Putamen (tissue), 1 donor: Measurements from ENCODE around the gene DOCK4.
A peak's percentile ranks its signal among the peaks of the same experiment; 100 is the strongest.
"Not testable (repeated sequence)": the region's sequence is repeated elsewhere in the genome, so short reads cannot be mapped to it uniquely, and the experiment has no call there.

ENCODE experiments used
- DNase-seq: peaks from one replicate; pipeline ENCODE4 v3.0.0-alpha.2; 2016; ENCODE audit warnings: low spot score

Gene DOCK4

DNA sequence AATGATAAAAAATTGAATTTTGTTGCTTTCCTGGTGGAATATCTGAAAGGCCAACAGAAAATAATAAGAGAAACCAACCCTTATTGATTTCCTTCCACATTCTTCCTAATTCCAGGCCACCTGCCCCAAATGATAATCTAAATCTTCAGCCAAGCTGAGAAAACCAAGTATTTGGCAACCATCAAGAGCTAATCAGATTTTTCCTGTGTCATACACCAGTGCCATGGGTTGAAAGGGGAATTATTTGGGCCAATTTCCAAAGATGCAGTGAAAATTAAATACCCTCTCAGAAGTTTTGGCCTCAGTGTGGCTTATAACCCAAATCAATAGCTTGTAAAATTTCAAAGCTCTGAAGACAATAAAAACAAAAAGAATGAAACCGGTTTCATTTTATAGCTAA, 70.4 kb downstream of the DOCK4 start:
- no peak for DNase-seq

GRCh38 chr7:112134039-112134438, 72.2 kb downstream of the DOCK4 start:
- DNase-seq = no peak

DNA sequence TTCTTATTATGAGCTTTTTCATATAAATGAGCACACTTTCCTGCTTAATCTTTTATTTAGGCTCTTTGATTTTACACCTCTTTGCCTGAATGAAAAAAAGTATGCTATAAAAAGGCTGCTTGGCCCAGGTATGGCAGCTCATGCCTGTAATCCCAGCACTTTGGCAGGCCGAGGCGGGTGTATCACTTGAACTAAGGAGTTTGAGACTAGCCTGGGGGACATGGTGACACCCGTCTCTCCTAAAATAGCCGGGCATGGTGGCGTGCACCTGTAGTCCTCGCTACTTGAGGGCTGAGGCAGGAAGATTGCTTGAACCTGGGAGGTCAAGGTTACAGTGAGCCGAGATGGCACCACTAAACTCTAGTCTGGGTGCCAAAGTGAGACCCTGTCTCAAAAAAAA, 72.9 kb downstream of the DOCK4 start:
- DNase-seq = no peak

DNA sequence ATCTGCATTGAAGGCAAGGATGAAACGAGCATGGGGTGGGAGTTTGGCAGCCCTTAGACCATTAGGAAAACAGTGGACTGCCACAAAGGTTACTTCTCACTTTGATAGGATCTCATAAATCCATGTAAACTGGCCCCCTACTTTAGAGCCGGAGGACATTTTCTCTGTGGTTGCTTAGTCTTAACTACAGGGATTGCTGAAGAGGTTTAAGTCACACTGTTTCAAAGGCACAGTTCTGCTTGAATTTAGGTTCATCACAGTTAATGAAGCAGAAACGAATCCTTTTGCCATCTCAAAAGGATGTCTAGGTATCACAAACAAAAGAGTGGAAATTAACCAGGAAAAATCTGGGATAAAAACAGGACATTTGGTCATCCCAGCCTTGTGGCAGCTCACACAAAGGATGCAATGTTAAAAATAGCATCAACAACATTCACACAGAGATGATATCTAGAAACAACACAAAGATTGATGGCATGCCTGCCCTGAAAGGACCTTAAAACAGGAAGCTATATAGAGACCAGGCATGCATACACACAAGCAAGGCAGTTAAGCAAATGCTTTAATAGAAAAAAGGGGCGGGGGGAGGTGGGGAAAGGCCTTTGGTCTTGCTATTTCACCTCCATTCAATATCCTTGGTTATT, 74.0 kb downstream of the DOCK4 start:
- no peak for DNase-seq

DNA sequence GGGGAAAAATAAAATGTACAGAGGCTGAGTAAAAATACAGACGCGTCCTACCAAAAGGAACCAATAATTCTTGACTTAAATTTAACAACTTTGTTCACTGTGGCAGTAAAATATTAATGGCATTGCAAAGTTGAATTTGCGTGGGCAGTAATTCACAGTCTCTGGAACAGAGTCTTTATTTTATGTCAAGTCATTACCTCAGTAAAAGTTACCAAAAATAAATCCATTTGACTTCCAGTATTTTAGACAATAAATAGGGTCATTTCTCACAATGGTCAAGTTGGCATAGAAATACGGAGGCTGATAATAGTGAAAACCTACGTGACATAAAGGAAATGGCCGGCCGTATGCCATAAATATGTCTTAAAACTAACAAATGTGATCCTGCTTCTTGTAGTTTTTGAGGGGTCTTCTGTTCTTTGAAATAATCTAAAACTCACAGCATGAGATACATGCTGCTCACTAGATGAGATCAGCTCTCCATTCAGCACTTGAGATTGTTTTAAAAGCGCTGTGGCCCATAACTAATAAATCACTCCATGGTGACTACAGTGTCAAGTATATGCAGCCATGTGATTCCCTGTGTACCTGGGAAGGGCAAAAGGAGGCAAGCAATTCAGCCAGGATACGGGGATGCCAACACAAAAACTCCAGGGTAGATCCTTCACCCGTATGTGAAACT, 75.3 kb downstream of the DOCK4 start:
- DNase-seq = no peak

DNA sequence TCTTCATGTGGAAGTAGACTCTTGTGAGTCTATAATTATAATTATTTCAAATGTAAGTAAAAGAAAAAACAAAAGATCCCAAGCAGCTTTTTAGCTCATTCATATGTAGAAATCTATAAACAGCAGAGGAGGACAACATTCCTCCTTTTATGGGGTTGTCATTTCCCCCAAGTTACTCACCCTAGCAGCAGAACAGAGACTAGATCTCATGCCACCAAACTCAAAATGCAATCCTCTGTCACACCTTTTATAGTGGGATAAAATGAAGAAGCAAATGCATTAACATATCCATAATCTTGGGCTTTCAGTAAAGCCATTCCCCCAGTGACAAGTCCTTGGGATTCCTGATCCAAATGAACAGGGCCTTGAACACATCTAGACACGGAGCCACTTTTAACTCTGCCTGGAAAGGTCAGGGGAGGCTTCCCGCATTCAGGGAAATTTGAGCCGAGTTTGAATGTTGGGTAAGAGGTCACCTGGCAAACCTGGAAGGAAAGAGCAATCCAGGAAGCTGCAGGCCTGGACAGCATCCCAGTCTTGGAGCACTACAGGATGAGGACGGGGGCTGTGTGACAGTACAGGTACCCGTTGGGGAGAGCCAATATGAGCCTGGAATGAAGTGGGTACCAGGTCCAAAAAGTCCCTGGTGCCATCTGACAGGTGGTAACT, 76.4 kb downstream of the DOCK4 start:
- no peak for DNase-seq

GRCh38 chr7:112128461-112129425, 77.5 kb downstream of the DOCK4 start:
- not testable (repeated sequence) for DNase-seq

DNA sequence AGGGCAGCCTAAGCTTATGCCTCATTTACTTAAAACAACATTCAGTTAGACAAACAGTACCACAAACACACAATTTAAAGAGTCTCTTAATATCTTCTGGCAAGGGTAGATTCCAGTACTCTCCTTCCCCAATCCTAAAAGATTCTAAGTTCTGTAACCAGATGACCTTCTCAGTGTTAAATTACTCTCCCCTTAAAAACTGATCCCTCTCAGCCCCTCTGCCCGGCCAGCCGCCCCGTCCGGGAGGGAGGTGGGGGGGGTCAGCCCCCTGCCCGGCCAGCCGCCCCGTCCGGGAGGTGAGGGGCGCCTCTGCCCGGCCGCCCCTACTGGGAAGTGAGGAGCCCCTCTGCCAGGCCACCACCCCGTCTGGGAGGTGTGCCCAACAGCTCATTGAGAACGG, 78.2 kb downstream of the DOCK4 start:
- not testable (repeated sequence) for DNase-seq

DNA sequence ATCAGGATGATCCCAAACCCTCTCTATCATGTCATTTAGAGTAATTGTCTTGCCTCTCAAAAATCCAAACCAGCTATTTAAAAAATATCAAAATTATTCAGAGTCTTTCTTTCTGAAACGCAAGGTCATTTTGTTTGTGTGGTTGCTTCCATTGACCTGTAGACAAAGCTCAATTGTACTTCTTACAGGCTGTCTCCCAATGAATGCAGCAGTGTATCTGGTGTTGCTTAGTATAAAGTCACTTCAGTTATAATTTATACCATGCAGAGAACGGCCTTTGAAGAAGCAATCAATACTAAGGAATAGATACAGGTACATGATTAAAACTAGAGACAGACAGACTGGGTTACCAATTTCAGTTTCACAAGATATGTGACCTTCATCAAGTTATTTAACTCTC, 80.9 kb downstream of the DOCK4 start:
- peak; percentile 70 for DNase-seq

GRCh38 chr7:112124061-112124766, 82.0 kb downstream of the DOCK4 start:
- no peak for DNase-seq

DNA sequence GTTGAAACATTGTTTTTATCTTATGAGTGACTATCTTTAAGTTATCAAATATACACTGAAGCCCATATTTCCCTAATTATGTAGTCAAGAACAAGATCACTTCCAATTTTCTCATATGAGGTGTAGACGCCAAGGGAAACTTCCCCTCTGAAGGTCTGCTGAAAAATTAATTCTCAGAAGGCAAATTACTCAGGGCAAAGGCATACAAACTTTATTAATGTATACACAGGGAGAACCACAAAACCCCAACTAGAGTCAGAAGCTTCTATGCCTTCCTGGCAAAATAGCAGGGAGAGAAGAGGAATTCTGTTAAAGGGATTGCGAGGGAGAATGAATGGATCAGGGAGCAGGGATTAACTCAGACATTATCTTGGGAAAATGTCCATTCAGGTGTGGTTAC, 83.4 kb downstream of the DOCK4 start:
- no peak for DNase-seq

GRCh38 chr7:112122144-112122543, 84.1 kb downstream of the DOCK4 start:
- no peak for DNase-seq

DNA sequence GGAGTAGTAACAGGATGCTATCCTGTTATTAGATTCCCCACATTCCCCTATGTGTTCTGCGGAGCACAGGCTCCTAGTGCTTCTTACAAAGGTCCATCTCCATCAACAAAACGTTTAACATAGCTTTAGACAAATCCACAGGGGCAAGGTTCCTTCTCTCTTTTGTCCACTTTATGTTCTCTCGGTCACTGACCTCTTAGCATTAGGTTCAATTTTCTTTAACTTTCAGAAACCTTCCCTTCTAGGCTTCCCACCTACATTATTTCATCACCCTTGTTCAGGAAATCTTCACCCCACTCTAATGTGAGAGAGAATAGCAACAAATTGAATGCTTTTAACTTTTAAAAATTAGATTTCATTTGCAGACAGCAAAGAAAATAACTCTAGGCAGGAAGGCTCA, 84.9 kb downstream of the DOCK4 start:
- no peak for DNase-seq

DNA sequence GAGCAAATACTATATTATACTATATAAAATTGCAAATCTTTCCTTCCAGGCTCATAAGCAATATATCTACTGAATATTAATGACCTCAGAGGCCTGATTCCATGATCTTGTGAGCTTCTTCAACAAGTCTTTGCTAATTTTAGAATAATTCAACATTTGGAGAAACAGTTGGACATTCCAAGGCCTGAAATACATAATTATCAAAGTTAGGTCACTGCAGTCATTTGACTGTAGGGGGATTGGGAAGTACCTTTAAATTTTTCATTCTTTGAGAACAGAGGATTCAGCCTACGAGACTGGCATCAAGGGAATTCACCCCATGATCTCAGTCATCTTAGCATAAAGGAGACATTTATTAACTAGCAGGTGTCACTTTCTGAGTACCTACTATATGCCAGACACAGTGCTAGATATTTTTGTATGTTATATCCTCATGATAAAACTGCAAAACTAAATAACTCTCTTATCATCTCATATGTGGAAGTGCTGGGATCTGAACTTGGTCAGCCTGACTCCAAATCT, 85.4 kb downstream of the DOCK4 start:
- DNase-seq = no peak

DNA sequence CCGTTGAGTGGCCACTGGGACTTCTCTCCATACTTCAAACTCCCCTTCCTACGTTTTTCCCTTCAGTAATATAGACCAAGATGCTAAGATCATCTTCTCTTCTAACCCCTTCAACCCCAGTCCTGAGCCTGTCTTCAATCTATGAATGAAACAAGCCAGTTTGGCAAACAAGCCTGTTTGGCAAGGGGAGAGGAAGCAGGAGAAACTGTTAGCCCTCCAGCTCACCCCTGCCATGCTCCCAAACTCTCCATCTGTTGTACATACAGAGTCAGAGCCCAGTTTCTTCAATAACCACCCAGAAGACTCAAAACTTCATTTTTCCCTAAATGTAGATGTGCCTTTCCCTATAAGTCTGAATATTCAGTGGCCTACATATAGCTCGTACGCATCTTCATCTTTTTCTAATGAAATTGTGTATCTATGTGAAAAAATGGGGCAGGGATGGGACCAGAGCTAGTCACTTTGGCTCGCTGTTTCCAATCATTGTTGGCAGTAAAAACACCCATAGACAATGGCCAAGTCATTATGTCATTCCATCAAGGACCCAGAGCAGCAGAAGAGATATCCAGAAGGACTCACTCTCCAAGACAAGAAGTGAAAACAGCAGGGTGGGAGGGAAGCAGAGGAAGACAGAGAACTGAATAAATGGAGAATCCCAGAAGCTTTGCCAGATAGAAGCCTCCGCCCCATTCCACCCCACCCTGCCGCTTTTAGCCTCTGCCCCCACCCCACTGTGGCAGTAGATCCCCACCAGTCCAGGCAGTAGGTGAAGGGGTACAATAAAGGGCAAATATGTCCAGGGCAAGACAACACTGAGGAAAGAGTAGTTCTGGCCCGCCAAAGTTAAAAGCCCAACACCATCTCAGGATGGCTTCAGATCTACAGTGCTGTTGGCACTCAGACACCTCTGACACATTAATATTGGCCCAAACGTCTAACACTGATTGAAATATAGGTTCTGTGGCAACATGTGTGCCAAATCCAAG, 87.3 kb downstream of the DOCK4 start:
- DNase-seq = no peak

DNA sequence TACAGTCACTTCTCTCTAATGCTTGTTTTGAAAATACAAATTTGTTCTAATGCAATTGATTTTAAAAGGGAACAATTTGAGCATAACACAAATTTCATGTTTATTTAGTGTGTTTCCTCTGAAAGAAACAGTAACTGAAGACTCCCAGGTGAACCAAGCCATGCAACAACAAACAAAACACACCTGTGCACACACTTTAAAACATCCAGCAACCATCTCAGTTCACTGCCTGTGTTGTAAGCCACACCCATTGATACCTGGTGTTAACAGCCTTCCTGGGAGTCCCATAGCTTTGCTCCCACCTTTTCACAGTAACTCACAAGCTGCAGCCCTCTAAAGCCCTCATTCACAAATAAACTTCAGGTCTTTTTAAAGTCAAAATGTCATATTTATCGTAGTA, 89.3 kb downstream of the DOCK4 start:
- DNase-seq = no peak

DNA sequence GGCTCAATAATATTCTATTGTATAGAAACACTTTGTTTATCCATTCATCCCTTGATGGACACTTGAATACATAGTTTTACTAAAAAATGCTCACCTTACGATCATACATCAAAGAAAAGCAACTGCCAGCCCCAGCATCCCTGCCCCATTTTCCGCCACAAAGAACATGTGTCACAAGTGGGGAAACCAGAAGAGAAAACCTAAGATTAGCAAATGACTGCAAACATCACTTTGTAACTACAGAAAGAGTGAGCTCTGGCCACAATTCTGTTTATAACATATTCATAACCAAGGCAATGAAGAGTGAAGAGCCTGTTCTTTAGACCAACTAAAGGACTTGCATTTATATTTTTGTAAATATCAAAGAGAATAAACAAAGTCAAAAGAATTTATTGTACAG, 89.8 kb downstream of the DOCK4 start:
- DNase-seq = no peak

DNA sequence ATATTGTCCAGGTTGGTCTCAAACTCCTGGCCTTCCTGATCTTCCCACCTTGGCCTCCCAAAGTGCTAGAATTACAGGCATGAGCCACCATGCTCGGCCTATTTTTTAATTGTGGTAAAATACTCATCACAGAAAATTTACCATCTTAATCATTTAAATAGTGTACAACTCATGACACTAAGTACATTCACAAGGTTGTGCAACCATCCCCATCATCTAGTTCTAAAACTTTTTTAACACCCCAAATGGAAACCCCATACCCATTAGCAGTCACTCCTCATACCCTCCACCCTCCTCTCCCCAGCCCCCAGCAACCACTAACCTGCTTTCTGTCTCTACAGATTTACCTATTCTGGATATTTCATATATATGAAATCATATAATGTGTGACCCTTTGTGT, 90.3 kb downstream of the DOCK4 start:
- DNase-seq = no peak

DNA sequence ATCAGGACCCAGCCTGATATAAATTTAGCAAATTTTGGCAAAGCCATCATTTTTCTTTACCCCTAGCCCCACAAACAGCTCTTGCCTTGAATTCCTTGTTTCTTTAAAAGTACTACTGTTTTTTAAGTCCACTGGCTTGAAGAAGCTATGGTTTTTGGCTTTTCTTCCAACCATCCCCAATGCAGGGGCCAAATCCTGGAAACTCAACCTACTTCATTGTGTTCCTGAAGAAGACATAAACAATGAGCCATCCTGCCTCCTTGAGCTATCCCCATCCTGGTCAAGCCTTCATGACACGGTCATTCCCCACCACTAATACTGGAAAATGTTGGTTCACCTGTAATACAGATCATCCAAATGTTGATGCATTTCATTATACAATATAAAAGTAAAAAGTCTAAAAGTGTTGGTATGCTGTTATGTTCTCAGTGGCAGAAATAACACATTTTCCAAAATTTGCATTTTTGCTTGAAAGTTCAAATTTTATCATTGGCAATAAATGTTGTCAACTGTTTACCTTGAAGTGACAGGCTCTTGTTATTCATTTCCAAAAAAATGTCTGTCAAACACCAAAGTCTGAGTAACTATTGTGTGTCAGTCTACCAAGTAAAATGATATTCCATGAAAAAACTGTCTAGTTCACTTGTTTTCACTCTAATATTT, 92.2 kb downstream of the DOCK4 start:
- DNase-seq = no peak

DNA sequence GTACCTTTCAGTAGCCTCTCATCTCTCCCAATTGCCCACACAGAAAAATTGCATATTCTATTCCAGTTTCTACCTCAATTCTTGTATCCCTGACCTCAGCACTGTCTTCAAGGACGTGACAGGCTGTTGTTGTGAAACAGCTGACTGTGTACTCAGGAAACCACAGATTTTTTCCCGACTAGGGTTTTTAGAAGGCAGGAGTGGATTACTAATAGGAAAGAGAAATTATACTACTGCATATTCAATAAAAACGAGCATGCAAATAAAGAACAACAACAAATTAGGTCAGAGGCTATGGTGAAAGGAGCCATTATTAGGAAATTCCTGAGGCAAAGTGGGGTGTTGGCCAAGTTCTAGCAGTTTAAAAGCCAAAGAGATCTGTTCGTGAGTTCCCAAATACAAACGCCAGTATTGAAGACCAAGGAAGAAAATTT, 93.4 kb downstream of the DOCK4 start:
- peak; percentile 88 for DNase-seq
